ENCODE measurements around the gene WRNIP1.

Gene WRNIP1

GRCh38 chr6:2810092-2810671 is 45.0 kb downstream of the WRNIP1 start:
- DNase-seq, result no peak

GRCh38 chr6:2812695-2813094 is 47.5 kb downstream of the WRNIP1 start:
- no peak for DNase-seq

- no peak for DNase-seq
Measured at GRCh38 chr6:2816158-2816557, 51.0 kb downstream of the WRNIP1 start.

- no peak for DNase-seq
Measured at GRCh38 chr6:2817903-2818443, 52.8 kb downstream of the WRNIP1 start.

GRCh38 chr6:2818593-2818992 is 53.4 kb downstream of the WRNIP1 start:
- DNase-seq, result no peak

- no peak for DNase-seq
Measured at GRCh38 chr6:2819115-2819514, 53.9 kb downstream of the WRNIP1 start.

GRCh38 chr6:2819978-2820377 is 54.8 kb downstream of the WRNIP1 start:
- no peak for DNase-seq

- no peak for DNase-seq
Measured at GRCh38 chr6:2820415-2820814, 55.2 kb downstream of the WRNIP1 start.

GRCh38 chr6:2821554-2821953 is 56.4 kb downstream of the WRNIP1 start:
- DNase-seq, result no peak

GRCh38 chr6:2823104-2823850 is 58.1 kb downstream of the WRNIP1 start:
- no peak for DNase-seq

GRCh38 chr6:2826131-2826530 is 60.9 kb downstream of the WRNIP1 start:
- DNase-seq, result no peak

- DNase-seq, result no peak
Measured at GRCh38 chr6:2827142-2827541, 61.9 kb downstream of the WRNIP1 start.

GRCh38 chr6:2828629-2829028 is 63.4 kb downstream of the WRNIP1 start:
- no peak for DNase-seq

- DNase-seq, result no peak
Measured at GRCh38 chr6:2829253-2829652, 64.1 kb downstream of the WRNIP1 start.

GRCh38 chr6:2830183-2830582 is 65.0 kb downstream of the WRNIP1 start:
- no peak for DNase-seq

GRCh38 chr6:2831392-2831791 is 66.2 kb downstream of the WRNIP1 start:
- DNase-seq, result no peak

- no peak for DNase-seq
Measured at GRCh38 chr6:2834262-2834661, 69.1 kb downstream of the WRNIP1 start.
